Measurements from ENCODE around the gene PSPC1.
"Not testable (repeated sequence)": the region's sequence is repeated elsewhere in the genome, so short reads cannot be mapped to it uniquely, and the experiment has no call there.

The PSPC1 gene

GRCh38 chr13:19763618-19764017 is 19.1 kb downstream of the PSPC1 start:
- no peak for DNase-seq

DNA sequence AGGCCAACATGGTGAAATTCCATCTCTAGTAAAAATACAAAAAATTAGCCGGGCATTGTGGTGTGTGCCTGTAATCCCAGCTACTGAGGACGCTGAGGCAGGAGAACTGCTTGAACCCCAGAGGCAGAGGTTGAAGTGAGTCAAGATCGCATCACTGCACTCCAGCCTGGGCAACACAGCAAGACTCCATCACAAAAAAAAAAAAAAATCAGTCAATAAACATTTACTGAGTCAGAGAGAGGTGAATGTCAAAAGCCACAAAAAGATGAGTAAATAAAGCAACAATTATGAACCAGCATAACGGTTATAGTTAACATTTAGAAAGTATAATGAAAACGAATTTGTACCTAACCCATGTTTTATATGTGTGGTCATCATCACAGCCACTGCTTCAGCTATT is 23.1 kb downstream of the PSPC1 start:
- DNase-seq = no peak

DNA sequence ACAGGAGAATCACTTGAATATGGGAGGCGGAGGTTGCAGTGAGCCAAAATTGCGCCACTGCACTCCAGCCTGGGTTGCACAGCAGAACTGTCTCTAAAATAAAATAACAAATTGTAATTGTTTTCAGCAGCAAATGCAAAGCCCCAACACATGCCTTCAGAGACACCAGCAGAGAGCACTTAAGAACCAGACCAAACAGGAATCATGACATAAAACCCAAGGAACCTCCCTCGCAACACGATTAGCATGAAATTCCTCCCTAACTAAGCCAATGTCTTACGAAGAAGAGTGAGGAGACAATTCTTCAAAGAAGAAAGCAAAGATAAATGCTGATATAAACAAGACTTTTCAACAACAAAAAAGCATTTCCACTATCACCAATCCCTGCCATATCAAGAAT is 40.1 kb downstream of the PSPC1 start:
- no peak for DNase-seq

DNA sequence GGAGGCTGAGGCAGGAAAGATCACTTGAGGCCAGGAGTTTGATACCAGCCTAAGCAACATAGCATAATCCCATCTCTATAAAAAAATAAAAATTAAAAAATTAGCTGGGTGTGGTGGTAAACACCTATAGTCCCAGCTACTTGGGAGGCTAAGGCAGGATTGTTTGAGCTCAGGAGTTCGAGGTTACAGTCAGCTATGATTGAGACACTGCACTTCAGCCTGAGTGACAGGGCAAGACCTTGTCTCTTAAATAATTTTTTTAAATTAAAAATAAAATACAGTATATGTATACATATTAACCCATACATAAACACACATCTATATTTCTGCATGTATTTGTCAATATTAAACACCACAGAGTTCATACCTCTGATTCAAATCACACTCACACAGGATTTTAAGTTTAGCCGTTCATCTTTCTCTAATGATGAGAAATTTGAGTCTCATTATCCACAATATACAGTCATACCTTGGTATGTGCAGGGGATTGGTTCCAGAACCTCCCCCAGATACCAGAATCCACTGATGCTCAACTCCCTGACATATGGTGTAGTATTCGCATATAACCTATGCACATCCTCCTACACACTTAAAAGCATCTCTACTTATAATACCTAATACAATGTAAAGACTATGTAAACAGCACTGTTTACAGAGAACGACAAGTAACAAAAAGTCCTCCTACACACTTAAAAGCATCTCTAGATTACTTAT is 44.7 kb downstream of the PSPC1 start:
- no peak for DNase-seq

DNA sequence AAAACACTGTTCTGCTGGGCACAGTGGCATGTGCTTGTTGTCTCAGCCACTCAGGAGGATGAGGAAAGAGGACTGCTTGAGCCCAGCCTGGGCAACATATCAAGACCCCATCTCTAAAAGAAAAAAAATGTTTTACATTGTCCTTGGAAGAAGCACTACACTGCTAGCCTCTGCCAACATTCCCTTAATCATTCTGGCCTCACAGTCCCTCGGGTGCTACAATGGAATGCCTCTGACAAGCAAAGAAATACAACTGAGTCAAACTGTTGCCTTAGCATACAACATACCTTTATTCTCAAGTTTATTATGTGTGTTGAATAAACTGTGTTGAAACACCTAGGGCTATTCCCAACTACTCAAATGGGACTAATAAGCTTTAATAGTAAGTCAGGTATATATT is 56.1 kb downstream of the PSPC1 start:
- DNase-seq = no peak

- DNase-seq = no peak
Measured at GRCh38 chr13:19725320-19725719, 57.4 kb downstream of the PSPC1 start.

- no peak for DNase-seq
Measured at GRCh38 chr13:19720039-19720438, 62.7 kb downstream of the PSPC1 start.

DNA sequence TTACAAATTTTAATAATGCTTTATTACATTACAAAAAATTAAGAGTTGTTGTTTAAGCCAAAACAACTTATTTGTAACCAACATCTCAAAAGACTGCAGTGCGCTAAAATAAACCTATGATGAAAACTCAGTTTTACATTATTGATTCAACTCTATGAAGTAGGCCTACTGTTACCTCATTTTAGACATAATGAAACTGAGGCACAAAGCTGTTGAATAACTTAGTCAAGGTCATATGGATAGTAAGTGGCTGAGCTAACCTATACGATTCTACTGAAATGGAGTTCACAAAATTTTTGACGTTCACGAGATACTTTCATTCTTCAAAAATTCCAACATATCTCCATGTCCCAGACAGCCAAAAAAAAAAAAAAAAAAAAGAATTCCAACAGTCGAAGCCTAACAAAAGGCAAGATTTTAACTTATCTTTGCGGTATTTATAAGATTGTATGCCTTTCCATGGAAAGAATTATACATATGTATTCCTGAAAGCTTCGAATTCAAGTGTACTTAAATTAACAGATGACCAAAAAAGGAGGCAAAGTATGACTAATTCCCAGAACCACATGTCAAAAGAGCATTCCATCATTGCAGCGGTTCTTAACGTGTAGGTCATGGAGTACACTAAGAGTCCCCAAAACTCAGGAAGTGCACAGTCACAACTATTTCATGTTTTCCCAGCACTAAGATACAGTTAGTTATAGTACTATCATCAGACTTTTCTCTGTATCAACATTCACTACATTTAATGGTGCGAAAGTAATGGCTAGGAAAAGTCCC is 69.4 kb downstream of the PSPC1 start:
- no peak for DNase-seq

DNA sequence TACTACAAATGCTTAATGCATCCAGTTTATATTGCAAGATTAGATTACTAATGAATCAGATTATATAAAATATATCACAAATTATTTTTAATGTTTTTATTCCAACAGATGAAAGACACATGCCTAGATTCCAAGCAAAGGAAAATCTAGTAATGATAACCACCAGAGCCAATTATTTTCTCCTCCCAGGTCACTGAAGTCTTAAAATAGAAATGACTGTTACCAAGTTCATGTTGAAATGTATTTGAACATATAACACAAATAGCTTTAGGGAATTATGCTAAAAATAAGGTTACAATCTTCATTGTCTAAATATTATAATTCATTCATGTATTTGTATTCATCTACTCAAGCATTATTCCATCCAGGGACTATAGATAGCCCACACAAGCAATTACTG is 73.0 kb downstream of the PSPC1 start:
- DNase-seq = not testable (repeated sequence)

- not testable (repeated sequence) for DNase-seq
Measured at GRCh38 chr13:19709039-19709438, 73.7 kb downstream of the PSPC1 start.

- not testable (repeated sequence) for DNase-seq
Measured at GRCh38 chr13:19704256-19704655, 78.5 kb downstream of the PSPC1 start.

DNA sequence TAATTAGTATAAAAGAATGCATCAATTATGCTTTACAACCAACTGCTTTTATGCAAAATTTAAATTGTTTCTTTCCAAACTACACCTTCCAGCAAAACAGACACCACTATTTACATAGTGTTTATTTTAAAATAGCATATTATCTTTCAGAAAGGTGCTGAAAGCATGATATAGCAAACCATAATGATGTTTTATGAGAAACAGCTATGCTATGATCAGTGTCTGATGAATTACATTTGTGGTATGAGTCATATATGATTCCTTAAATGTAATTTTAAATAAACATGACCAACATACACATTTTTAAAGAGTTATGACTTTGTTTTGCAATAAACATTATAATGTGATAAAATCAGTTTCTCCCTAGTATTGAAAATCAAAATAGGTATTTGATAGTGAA is 81.1 kb downstream of the PSPC1 start:
- DNase-seq = not testable (repeated sequence)

- DNase-seq = not testable (repeated sequence)
Measured at GRCh38 chr13:19700963-19701362, 81.8 kb downstream of the PSPC1 start.

GRCh38 chr13:19695829-19696228 is 86.9 kb downstream of the PSPC1 start:
- DNase-seq = no peak

GRCh38 chr13:19695428-19695827 is 87.3 kb downstream of the PSPC1 start:
- no peak for DNase-seq

DNA sequence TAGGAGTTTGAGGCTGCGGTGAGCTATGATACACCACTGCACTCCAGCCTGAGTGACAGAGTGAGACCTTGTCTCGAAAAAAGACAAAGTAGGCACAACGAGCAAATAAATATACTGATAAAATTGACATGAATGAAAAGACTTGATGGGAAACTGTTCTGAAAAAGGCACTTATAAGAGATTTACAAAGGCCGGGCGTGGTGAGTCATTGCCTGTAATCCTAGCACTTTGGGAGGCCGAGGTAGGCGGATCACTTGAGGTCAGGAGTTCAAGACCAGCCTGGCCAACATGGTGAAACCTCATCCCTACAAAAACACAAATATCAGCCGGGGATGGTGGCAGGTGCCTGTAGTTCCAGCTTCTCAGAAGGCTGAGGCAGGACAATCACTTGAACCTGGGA is 91.3 kb downstream of the PSPC1 start:
- not testable (repeated sequence) for DNase-seq

GRCh38 chr13:19685437-19685836 is 97.3 kb downstream of the PSPC1 start:
- no peak for DNase-seq

GRCh38 chr13:19685034-19685433 is 97.7 kb downstream of the PSPC1 start:
- DNase-seq = no peak

GRCh38 chr13:19681517-19681916 is 101.2 kb downstream of the PSPC1 start:
- DNase-seq = no peak

DNA sequence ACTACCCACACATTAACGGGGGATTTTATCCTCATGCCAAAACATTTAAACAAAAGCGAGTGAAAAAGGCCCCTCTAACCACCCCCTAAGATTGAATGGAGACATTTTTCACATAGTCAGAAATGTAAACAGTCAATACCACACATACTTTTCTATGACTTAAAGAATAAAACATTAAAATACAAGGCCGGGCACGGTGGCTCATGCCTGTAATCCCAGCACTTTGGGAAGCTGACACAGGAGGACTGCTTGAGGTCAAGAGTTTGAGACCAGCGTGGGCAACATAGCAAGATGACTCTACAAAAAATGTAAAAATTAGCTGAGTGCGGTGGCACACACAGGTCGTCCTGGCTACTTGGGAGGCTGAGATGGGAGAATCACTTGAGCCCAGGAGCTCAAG is 102.0 kb downstream of the PSPC1 start:
- DNase-seq = no peak

- no peak for DNase-seq
Measured at GRCh38 chr13:19676168-19676567, 106.6 kb downstream of the PSPC1 start.

DNA sequence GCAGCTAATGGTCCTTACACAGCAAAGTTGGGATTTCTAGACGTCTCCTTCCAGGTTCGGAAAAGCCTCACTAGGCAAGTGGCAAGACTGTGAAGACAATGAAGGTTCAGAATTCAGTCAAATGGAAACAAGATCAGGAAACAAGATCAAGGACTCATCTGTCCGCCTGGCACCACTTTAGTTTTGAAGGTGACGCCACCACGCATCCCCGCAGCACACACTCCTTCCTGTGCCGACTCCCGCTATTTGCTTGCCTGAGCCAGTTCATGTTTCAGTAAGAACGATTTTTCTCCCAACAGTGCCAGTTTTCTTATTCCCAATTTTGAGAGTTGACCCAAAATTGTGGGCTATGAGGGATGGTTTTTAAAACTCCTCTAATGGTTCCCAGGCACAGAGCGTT is 107.8 kb downstream of the PSPC1 start:
- DNase-seq = no peak

DNA sequence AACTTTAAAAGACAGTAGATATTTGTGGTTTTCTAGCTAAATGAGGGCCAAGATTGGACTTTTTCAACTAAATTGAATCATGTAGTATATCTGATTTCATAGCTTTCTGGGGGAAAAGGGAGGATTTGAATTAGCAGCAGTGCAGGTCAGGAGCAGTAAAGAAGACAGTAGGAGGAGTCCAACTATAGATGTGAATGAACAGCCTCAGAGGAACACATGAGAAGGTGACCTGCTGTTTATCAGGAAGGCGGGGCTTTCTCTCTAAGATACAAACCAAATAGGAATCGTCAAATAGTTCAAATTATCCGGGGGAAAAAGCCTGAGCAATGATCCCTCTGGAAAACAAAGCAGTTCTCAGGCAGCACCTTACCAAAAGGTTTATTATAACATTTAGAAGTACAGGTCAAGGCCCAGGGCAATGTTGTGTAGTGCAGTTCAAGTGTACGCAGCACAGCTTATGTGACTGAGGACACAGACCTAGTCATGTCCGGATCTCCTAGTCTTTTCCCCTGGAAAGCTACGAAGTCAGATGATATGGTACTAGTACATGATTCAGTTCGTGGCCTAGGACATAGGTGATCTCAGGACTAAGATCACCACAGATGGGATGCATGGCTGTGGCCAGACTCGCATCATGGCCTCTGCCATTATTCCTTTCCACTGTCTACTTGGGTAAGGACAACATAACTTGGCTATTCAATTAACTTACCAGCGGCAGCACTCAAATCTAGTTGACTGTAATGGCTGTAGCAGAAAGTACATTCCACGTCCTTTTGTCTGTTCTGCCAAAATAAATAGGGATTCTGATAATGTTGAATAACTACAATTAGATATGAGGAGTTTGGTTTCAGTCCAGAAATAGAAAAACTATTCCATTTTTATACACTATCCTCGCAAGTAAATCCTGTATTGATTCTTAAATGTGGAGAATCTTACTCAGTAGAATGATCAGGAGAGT is 109.0 kb downstream of the PSPC1 start:
- no peak for DNase-seq

Measured in NCI-H1436 treated with DMSO at 0.1 percent for 48 hours (cell line).